A673 (cell line): ENCODE measurements around the gene PRLR. TPM values are rescaled to one million over a fixed set of nuclear protein-coding genes. Genes with fewer than 3 reads are reported as not detected.
"Not testable (repeated sequence)": the region's sequence is repeated elsewhere in the genome, so short reads cannot be mapped to it uniquely, and the experiment has no call there.

Experiments
- BruUV-seq: library from RNA; stranded (reverse); fragments of 400-500 nt; replicated peaks from 2 replicates; lab custom pipeline; 2021; lab: Mats Ljungman, UMichigan
- CTCF ChIA-PET: fragments of 300-600 bp; sonication (Branson Sonifier 250); formaldehyde crosslinking; loops from one replicate; lab custom pipeline; 2022; ENCODE audit warnings: antibody characterized with exemption; lab: Charles Lee
- POLR2A ChIA-PET: fragments of 300-600 bp; sonication (Branson Sonifier 250); formaldehyde crosslinking; loops from one replicate; lab custom pipeline; 2022; ENCODE audit warnings: antibody characterized with exemption; ENCODE audit not compliant: low non-redundant PET; lab: Charles Lee
- DNase-seq: peaks from one replicate; pipeline ENCODE4 v3.0.0-alpha.2; 2015; ENCODE audit warnings: low spot score
- H3K27ac ChIP-seq: fragments of 200-600 bp; sonication (generic); 2 replicates; pipeline ENCODE4 v1.5.1; 2016; ENCODE audit warnings: mixed run types, low read depth, mild to moderate bottlenecking, mixed read lengths, antibody characterized with exemption, low read length; ENCODE audit not compliant: poor library complexity, severe bottlenecking
- H3K27me3 ChIP-seq: fragments of 200-600 bp; sonication (generic); replicated peaks from 2 replicates; pipeline ENCODE4 v1.6.1; 2017; ENCODE audit warnings: mixed run types, low read depth, mild to moderate bottlenecking, mixed read lengths, antibody characterized with exemption, low read length; ENCODE audit not compliant: insufficient read depth, poor library complexity
- H3K36me3 ChIP-seq: fragments of 200-600 bp; sonication (generic); 2 replicates; pipeline ENCODE4 v1.6.1; 2016; ENCODE audit warnings: mixed run types, mild to moderate bottlenecking, mixed read lengths, antibody characterized with exemption, low read length; ENCODE audit not compliant: insufficient read depth, poor library complexity, severe bottlenecking
- H3K4me1 ChIP-seq: fragments of 200-600 bp; sonication (generic); 2 replicates; pipeline ENCODE4 v1.6.1; 2017; ENCODE audit warnings: mixed run types, mild to moderate bottlenecking, mixed read lengths, antibody characterized with exemption, low read length; ENCODE audit not compliant: insufficient read depth, poor library complexity, severe bottlenecking
- H3K4me3 ChIP-seq: fragments of 200-600 bp; sonication (generic); 2 replicates; pipeline ENCODE4 v1.5.1; 2016; ENCODE audit warnings: low read depth, mixed run types, mild to moderate bottlenecking, mixed read lengths, low read length; ENCODE audit not compliant: poor library complexity, severe bottlenecking
- H3K9me3 ChIP-seq: fragments of 200-600 bp; sonication (generic); 2 replicates; pipeline ENCODE4 v1.6.1; 2016; ENCODE audit warnings: mixed run types, low read depth, mild to moderate bottlenecking, mixed read lengths, antibody characterized with exemption, low read length; ENCODE audit not compliant: poor library complexity, severe bottlenecking
- CTCF ChIP-seq: fragments of 300-800, 200-600 bp; sonication (generic); conservative IDR thresholded peaks from 2 replicates; pipeline ENCODE4 v1.5.1; 2017; ENCODE audit warnings: low read depth, mild to moderate bottlenecking, antibody characterized with exemption, low read length, moderate library complexity, mixed read lengths
- EZH2 ChIP-seq: fragments of 200-600 bp; sonication (generic); IDR thresholded peaks from 2 replicates; pipeline ENCODE4 v1.6.1; 2017; ENCODE audit warnings: borderline replicate concordance, low read depth, mild to moderate bottlenecking, mixed read lengths, antibody characterized with exemption, low read length; ENCODE audit not compliant: poor library complexity, severe bottlenecking
- intact Hi-C: fragments of 100-400 bp; cut with micrococcal nuclease; formaldehyde crosslinking; loops from one replicate; pipeline ENCODE4 v1.10.0; 2022; ENCODE audit not compliant: unreplicated experiment
- total RNA-seq: library from RNA; stranded (reverse); gene quantifications from 2 replicates; pipeline ENCODE4 v1.2.3, GENCODE V29; 2021

PRLR gene
- total RNA-seq, 1 experiment from 2014 or later: not detected

- H3K27me3 ChIP-seq: no peaks in the 10 kb centered on the region
- H3K4me3 ChIP-seq: no peak overlapping the region
- POLR2A ChIA-PET: no interaction called here
- H3K27ac ChIP-seq: no peak overlapping the region
- no peaks in the 10 kb centered on the region for H3K9me3 ChIP-seq
- TF ChIP-seq EZH2 (no peak), CTCF (no peak)
- CTCF ChIA-PET: no interaction called here
- intact Hi-C loops: no loop called here
- DNase-seq: no peak
- no peaks in the 10 kb centered on the region for H3K4me1 ChIP-seq
- BruUV-seq: no TSS peak
- H3K36me3 ChIP-seq: no peaks in the 10 kb centered on the region
Measured at GRCh38 chr5:35103637-35104299, 126.5 kb downstream of the PRLR start.

GRCh38 chr5:35101720-35102119, 128.6 kb downstream of the PRLR start:
- CTCF ChIA-PET, POLR2A ChIA-PET: not testable (repeated sequence)

DNA sequence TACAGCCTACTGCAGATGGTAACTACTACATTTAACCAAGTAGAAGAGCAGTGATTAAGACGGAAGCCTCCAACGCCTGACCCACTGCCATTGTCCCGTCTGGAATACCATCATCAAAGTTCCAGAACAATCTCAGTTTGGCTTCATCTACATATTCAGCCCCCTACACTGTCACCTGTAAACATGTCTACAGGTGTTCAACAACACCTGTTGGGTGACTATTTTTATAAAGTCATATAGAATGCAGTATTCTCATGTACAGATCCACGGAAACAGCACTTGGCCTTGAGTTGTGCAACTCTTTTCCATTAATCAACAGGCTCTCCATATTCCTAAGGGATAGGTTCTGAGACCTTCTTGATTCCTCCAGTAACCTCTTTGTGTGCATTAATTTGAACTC, 129.3 kb downstream of the PRLR start:
- Histone ChIP-seq H3K27me3 (peaks cover 3% of the 10 kb centered on the region), H3K4me1 (no peaks in the 10 kb centered on the region), H3K4me3 (no peak overlapping the region), H3K9me3 (no peaks in the 10 kb centered on the region), H3K27ac (no peak overlapping the region), H3K36me3 (no peaks in the 10 kb centered on the region)
- no peak for DNase-seq
- intact Hi-C loops: no loop called here
- CTCF ChIA-PET: no interaction called here
- POLR2A ChIA-PET: no interaction called here
- TF ChIP-seq CTCF: no peak
- no peak for TF ChIP-seq EZH2
- no TSS peak for BruUV-seq

More at GRCh38 chr5:35101720-35102119, 128.6 kb downstream of the PRLR start:
- H3K27ac ChIP-seq, H3K27me3 ChIP-seq, BruUV-seq, intact Hi-C loops, H3K36me3 ChIP-seq, H3K9me3 ChIP-seq, DNase-seq, H3K4me1 ChIP-seq, H3K4me3 ChIP-seq: not testable (repeated sequence)

DNA sequence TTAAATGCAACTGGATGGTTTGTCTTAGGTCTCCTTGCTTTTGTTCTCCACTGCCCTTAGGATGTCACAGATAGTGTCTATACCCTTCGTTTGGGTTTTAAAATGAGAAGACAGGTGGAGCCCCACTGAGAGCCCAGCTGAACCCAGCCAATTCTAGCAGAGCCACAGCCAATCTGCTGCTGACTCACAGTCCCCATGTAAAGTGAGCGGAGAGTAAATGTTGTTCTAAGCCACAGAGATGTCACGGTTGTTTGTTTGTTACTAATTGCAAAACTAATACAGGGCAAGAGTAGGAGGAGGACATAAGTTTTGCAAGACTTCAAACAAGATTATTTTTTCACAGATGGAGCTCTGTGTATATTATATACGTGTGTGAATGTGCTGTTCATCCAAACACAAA, 132.1 kb downstream of the PRLR start:
- Histone ChIP-seq H3K9me3 (no peaks in the 10 kb centered on the region), H3K4me3 (no peak overlapping the region), H3K27me3 (peaks cover 3% of the 10 kb centered on the region), H3K4me1 (no peaks in the 10 kb centered on the region), H3K27ac (no peak overlapping the region), H3K36me3 (no peaks in the 10 kb centered on the region)
- no peak for DNase-seq
- ChIA-PET CTCF (no interaction called here), POLR2A (no interaction called here)
- no peak for TF ChIP-seq EZH2
- TF ChIP-seq CTCF: no peak
- intact Hi-C loops: loop anchor here (10.0 kb wide), 1 partner anchor 247 kb away; no protein-coding TSS in a partner anchor
- no TSS peak for BruUV-seq
